HEK293 (cell line): ENCODE results near the gene SH3RF3.

Source experiments
- CTCF ChIA-PET: fragments of 350-600 bp; formaldehyde crosslinking; extraction: SDS; loops from one replicate; lab custom pipeline; 2021; ENCODE audit warnings: antibody characterized with exemption; lab: Yijun Ruan, JAX
- POLR2A ChIA-PET: fragments of 300-600 bp; formaldehyde crosslinking; extraction: SDS; loops from one replicate; lab custom pipeline; 2020; ENCODE audit warnings: antibody characterized with exemption, inconsistent platforms; lab: Yijun Ruan, JAX
- H3K27ac ChIP-seq: fragments of 200-500 bp; sonication (Bioruptor generic); 2 replicates; pipeline ENCODE4 v1.5.1; 2014; ENCODE audit warnings: low read depth, low read length, control low read depth, inconsistent platforms; ENCODE audit errors: extremely low read depth
- H3K36me3 ChIP-seq, 2 experiments: fragments of 200-500 bp in 1 of 2; sonication (Bioruptor generic) in 1 of 2; 1 replicate in 1 of 2; 2 replicates in 1 of 2; pipeline ENCODE4 v1.5.1; 2014 to 2017; ENCODE audit warnings: inconsistent platforms in 2 of 2, low read length in 2 of 2; ENCODE audit not compliant: control insufficient read depth in 2 of 2, insufficient read depth in 1 of 2
- H3K4me1 ChIP-seq: fragments of 200-500 bp; sonication (Bioruptor generic); 2 replicates; pipeline ENCODE4 v1.5.1; 2014; ENCODE audit warnings: mild to moderate bottlenecking, low read length, inconsistent platforms; ENCODE audit not compliant: control insufficient read depth, insufficient read depth
- H3K4me3 ChIP-seq: 2 replicates; pipeline ENCODE4 v1.5.1; 2011; ENCODE audit warnings: low read depth, mild to moderate bottlenecking, control low read depth, low read length, moderate library complexity
- H3K9me3 ChIP-seq: fragments of 200-500 bp; sonication (Bioruptor generic); 2 replicates; pipeline ENCODE4 v1.5.1; 2014; ENCODE audit warnings: low read depth, low read length, inconsistent platforms; ENCODE audit not compliant: control insufficient read depth, insufficient read depth
- GLIS1 ChIP-seq: fragments of 450-650 bp; formaldehyde crosslinking; IDR thresholded peaks from 2 replicates; pipeline ENCODE4 v1.5.1; 2016; ENCODE audit warnings: missing biosample characterization, missing genetic modification characterization
- REST ChIP-seq: fragments of 450-650 bp; formaldehyde crosslinking; IDR thresholded peaks from 2 replicates; pipeline ENCODE4 v1.5.1; 2016; ENCODE audit warnings: missing biosample characterization, missing genetic modification characterization
- ZNF146 ChIP-seq: fragments of 450-650 bp; formaldehyde crosslinking; IDR thresholded peaks from 2 replicates; pipeline ENCODE4 v1.5.1; 2016; ENCODE audit warnings: missing biosample characterization, missing genetic modification characterization
- ZNF366 ChIP-seq: fragments of 450-650 bp; formaldehyde crosslinking; conservative IDR thresholded peaks from 2 replicates; pipeline ENCODE4 v1.5.1; 2016; ENCODE audit warnings: missing biosample characterization, missing genetic modification characterization
- ZNF391 ChIP-seq: fragments of 450-650 bp; formaldehyde crosslinking; IDR thresholded peaks from 2 replicates; pipeline ENCODE4 v1.5.1; 2016; ENCODE audit warnings: low read depth, missing biosample characterization, missing genetic modification characterization, borderline replicate concordance
- ZNF629 ChIP-seq: fragments of 450-650 bp; formaldehyde crosslinking; IDR thresholded peaks from 2 replicates; pipeline ENCODE4 v1.5.1; 2017; ENCODE audit warnings: missing biosample characterization, missing genetic modification characterization
- ZNF776 ChIP-seq: fragments of 450-650 bp; formaldehyde crosslinking; IDR thresholded peaks from 2 replicates; pipeline ENCODE4 v1.5.0; 2017; ENCODE audit warnings: missing biosample characterization, missing genetic modification characterization, borderline replicate concordance
- ZSCAN23 ChIP-seq: fragments of 450-650 bp; formaldehyde crosslinking; IDR thresholded peaks from 2 replicates; pipeline ENCODE4 v1.5.1; 2016; ENCODE audit warnings: missing biosample characterization, missing genetic modification characterization
- ZSCAN4 ChIP-seq: fragments of 450-650 bp; formaldehyde crosslinking; IDR thresholded peaks from 2 replicates; pipeline ENCODE4 v1.5.1; 2017; ENCODE audit warnings: missing biosample characterization, missing genetic modification characterization

The SH3RF3 gene

GRCh38 chr2:109452318-109453305 lies 323.6 kb downstream of the SH3RF3 start:
- Histone ChIP-seq H3K36me3 (peaks cover 0 to 19% of the 10 kb centered on the region in 2 experiments; a peak in 2 of 3 replicates), H3K27ac (no peak overlapping the region), H3K9me3 (no peaks in the 10 kb centered on the region), H3K4me1 (no peaks in the 10 kb centered on the region; the same call in 1 of the 2 replicates), H3K4me3 (no peak overlapping the region)
- CTCF ChIA-PET = no interaction called here
- TF ChIP-seq GLIS1 (tag by site-specific recombination) = peak; percentile 77
- TF ChIP-seq ZNF629 = no peak
- no peak for TF ChIP-seq ZNF146 (tag by site-specific recombination)
- POLR2A ChIA-PET = no interaction called here

- Histone ChIP-seq H3K9me3 (no peaks in the 10 kb centered on the region), H3K4me3 (no peak overlapping the region), H3K27ac (no peak overlapping the region), H3K4me1 (no peaks in the 10 kb centered on the region; the same call in 1 of the 2 replicates), H3K36me3 (peaks cover 0 to 19% of the 10 kb centered on the region in 2 experiments; a peak in 2 of 3 replicates)
- TF ChIP-seq ZSCAN23 = no peak
- ChIA-PET CTCF (no interaction called here), POLR2A (no interaction called here)
These were observed 324.5 kb downstream of the SH3RF3 start for GRCh38 chr2:109453371-109453995.

- CTCF ChIA-PET = no interaction called here
- H3K9me3 ChIP-seq = no peaks in the 10 kb centered on the region
- no peaks in the 10 kb centered on the region; the same call in 1 of the 2 replicates for H3K4me1 ChIP-seq
- POLR2A ChIA-PET = no interaction called here
- TF ChIP-seq REST (tag by site-specific recombination) (peak; percentile 54; the same call in 1 of the 2 replicates), ZNF366 (tag by site-specific recombination) (no peak)
- no peak overlapping the region for H3K4me3 ChIP-seq
- H3K27ac ChIP-seq = no peak overlapping the region
- peaks cover 0 to 22% of the 10 kb centered on the region in 2 experiments; a peak in 2 of 3 replicates for H3K36me3 ChIP-seq
These were observed 325.3 kb downstream of the SH3RF3 start for GRCh38 chr2:109454304-109454703.

GRCh38 chr2:109454765-109455394 lies 325.9 kb downstream of the SH3RF3 start:
- CTCF ChIA-PET = no interaction called here
- peaks cover 0 to 22% of the 10 kb centered on the region in 2 experiments; a peak in 2 of 3 replicates for H3K36me3 ChIP-seq
- no peak for TF ChIP-seq ZSCAN4 (tag by site-specific recombination)
- no peak for TF ChIP-seq ZNF776 (tag by site-specific recombination)
- TF ChIP-seq GLIS1 (tag by site-specific recombination) = peak; percentile 66
- TF ChIP-seq ZNF391 (tag by site-specific recombination) = no peak
- TF ChIP-seq, all 188 proteins: peak for 1
- Histone ChIP-seq H3K27ac (no peak overlapping the region), H3K4me3 (no peak overlapping the region), H3K9me3 (no peaks in the 10 kb centered on the region), H3K4me1 (no peaks in the 10 kb centered on the region; the same call in 1 of the 2 replicates)
- POLR2A ChIA-PET = no interaction called here
